ENCODE data around the gene HTR1E.

GRCh38 chr6:87001494-87001893, 64.2 kb downstream of the HTR1E start:
- TF ChIP-seq POLR2A (IDR thresholded peaks at IDR 0.05): no peak
- TF ChIP-seq, protein P1, sequence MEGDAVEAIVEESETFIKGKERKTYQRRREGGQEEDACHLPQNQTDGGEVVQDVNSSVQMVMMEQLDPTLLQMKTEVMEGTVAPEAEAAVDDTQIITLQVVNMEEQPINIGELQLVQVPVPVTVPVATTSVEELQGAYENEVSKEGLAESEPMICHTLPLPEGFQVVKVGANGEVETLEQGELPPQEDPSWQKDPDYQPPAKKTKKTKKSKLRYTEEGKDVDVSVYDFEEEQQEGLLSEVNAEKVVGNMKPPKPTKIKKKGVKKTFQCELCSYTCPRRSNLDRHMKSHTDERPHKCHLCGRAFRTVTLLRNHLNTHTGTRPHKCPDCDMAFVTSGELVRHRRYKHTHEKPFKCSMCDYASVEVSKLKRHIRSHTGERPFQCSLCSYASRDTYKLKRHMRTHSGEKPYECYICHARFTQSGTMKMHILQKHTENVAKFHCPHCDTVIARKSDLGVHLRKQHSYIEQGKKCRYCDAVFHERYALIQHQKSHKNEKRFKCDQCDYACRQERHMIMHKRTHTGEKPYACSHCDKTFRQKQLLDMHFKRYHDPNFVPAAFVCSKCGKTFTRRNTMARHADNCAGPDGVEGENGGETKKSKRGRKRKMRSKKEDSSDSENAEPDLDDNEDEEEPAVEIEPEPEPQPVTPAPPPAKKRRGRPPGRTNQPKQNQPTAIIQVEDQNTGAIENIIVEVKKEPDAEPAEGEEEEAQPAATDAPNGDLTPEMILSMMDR (IDR thresholded peaks at IDR 0.05): no peak
